Astrocyte (in vitro differentiated cells and primary cell): ENCODE measurements around the gene YPEL3. TPM values are rescaled to one million over a fixed set of nuclear protein-coding genes. Genes with fewer than 3 reads are reported as not detected.
A peak's percentile ranks its signal among the peaks of the same experiment; 100 is the strongest.

Experiments used
- DNase-seq: peaks from one replicate; pipeline ENCODE4 v3.0.0-alpha.2; 2010; ENCODE audit warnings: low read depth
- FAIRE-seq: peaks from 2 replicates; lab custom pipeline; 2011; peaks lifted over from hg19 to GRCh38; lab: Jason Lieb, UNC
- H2AFZ ChIP-seq: 2 replicates; pipeline ENCODE4 v1.6.0; 2012; ENCODE audit warnings: low read depth, low read length, inconsistent platforms
- H3K27ac ChIP-seq: 2 replicates; pipeline ENCODE4 v1.5.1; 2011; ENCODE audit warnings: low read depth, low read length, inconsistent platforms
- H3K27me3 ChIP-seq: 2 replicates; pipeline ENCODE4 v1.6.0; 2011; ENCODE audit warnings: low read length, inconsistent platforms; ENCODE audit not compliant: insufficient read depth
- H3K36me3 ChIP-seq: 2 replicates; pipeline ENCODE4 v1.5.1; 2011; ENCODE audit warnings: low read length, inconsistent platforms; ENCODE audit not compliant: insufficient read depth
- H3K4me1 ChIP-seq: 2 replicates; pipeline ENCODE4 v1.5.1; 2011; ENCODE audit warnings: low read length, inconsistent platforms; ENCODE audit not compliant: insufficient read depth
- H3K4me2 ChIP-seq: 2 replicates; pipeline ENCODE4 v1.6.0; 2012; ENCODE audit warnings: low read length, inconsistent platforms
- H3K4me3 ChIP-seq: 2 replicates; pipeline ENCODE4 v1.5.1; 2011; ENCODE audit warnings: low read depth, mild to moderate bottlenecking, low read length, inconsistent platforms; ENCODE audit not compliant: insufficient read depth
- H3K79me2 ChIP-seq: 2 replicates; pipeline ENCODE4 v1.6.0; 2012; ENCODE audit warnings: mild to moderate bottlenecking, low read length, inconsistent platforms; ENCODE audit not compliant: insufficient read depth
- H3K9ac ChIP-seq: 2 replicates; pipeline ENCODE4 v1.6.0; 2012; ENCODE audit warnings: mild to moderate bottlenecking, low read length, inconsistent platforms
- H3K9me3 ChIP-seq: 2 replicates; pipeline ENCODE4 v1.5.1; 2012; ENCODE audit warnings: low read depth, mild to moderate bottlenecking, low read length, inconsistent platforms; ENCODE audit not compliant: insufficient read depth
- H4K20me1 ChIP-seq: 2 replicates; pipeline ENCODE4 v1.6.0; 2012; ENCODE audit warnings: low read length, inconsistent platforms; ENCODE audit not compliant: insufficient read depth
- H3K27ac Mint-ChIP-seq: one replicate; pipeline ENCODE4 v1.8.0; 2021; ENCODE audit warnings: mild to moderate bottlenecking, mixed read lengths; ENCODE audit not compliant: unreplicated experiment
- H3K27me3 Mint-ChIP-seq: one replicate; pipeline ENCODE4 v1.8.0; 2021; ENCODE audit warnings: low read depth, mixed read lengths; ENCODE audit not compliant: unreplicated experiment
- H3K36me3 Mint-ChIP-seq: one replicate; pipeline ENCODE4 v1.8.0; 2021; ENCODE audit warnings: low read depth, mixed read lengths; ENCODE audit not compliant: unreplicated experiment
- H3K4me1 Mint-ChIP-seq: one replicate; pipeline ENCODE4 v1.8.0; 2021; ENCODE audit warnings: low read depth, mixed read lengths; ENCODE audit not compliant: unreplicated experiment
- H3K4me3 Mint-ChIP-seq: one replicate; pipeline ENCODE4 v1.8.0; 2021; ENCODE audit warnings: mild to moderate bottlenecking, moderate library complexity, mixed read lengths; ENCODE audit not compliant: unreplicated experiment
- H3K9me3 Mint-ChIP-seq: one replicate; pipeline ENCODE4 v1.8.0; 2021; ENCODE audit warnings: mild to moderate bottlenecking, mixed read lengths; ENCODE audit not compliant: unreplicated experiment
- EZH2 ChIP-seq: IDR thresholded peaks from 2 replicates; pipeline ENCODE4 v1.6.1; 2012; ENCODE audit warnings: mild to moderate bottlenecking, low read length, inconsistent platforms; ENCODE audit not compliant: insufficient read depth
- total RNA-seq: library from RNA; stranded (reverse); gene quantifications from 2 replicates; pipeline ENCODE4 v1.2.1, GENCODE V29; 2021
- TF ChIP-seq, protein P1 (sequence below): IDR thresholded peaks from 2 replicates; pipeline ENCODE4 v1.5.1; 2011; ENCODE audit warnings: low read depth, mild to moderate bottlenecking, inconsistent platforms, low read length, moderate library complexity; ENCODE audit not compliant: insufficient read depth

YPEL3 gene
- total RNA-seq, 1 donor from 2014 or later = 20.5 TPM

DNA sequence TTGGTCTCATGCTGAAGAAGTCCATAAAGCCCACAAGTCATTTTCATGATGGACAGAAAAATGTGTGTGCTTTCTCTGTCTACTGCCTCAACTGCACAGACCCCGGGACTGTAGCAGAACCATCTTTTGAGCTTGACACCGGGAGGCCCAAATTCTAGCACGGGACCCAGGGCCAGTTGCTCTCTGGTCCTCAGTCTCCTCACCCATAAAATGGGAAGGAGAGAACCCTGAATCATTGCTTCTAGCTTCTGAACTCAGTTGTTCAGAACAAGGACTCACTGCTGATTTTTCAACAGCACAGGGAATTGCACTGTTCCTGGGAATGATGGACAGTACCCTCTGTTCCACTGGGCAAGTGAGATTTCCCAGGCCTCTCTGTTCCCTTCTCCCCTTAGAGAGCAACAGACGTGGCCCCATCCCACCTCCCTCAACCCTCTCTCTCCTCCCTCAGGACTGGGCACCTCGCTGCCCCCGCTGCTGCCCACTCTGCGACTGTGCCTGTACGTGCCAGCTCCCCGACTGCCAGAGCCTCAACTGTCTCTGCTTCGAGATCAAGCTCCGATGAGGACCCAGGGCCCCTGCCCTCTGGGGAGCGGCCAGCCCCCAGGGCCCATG lies 32.6 kb downstream of the YPEL3 start:
- Histone ChIP-seq H3K79me2 (peaks cover 26% of the 10 kb centered on the region), H2AFZ (peak overlapping the region; percentile 89), H4K20me1 (peaks cover 25% of the 10 kb centered on the region), H3K9me3 (no peaks in the 10 kb centered on the region), H3K27ac (peak overlapping the region; percentile 93), H3K27me3 (no peaks in the 10 kb centered on the region), H3K4me1 (peaks cover 35% of the 10 kb centered on the region), H3K4me2 (peak overlapping the region; percentile 92), H3K4me3 (no peak overlapping the region), H3K36me3 (peaks cover 14% of the 10 kb centered on the region), H3K9ac (peak overlapping the region; percentile 88)
- TF ChIP-seq, protein P1, sequence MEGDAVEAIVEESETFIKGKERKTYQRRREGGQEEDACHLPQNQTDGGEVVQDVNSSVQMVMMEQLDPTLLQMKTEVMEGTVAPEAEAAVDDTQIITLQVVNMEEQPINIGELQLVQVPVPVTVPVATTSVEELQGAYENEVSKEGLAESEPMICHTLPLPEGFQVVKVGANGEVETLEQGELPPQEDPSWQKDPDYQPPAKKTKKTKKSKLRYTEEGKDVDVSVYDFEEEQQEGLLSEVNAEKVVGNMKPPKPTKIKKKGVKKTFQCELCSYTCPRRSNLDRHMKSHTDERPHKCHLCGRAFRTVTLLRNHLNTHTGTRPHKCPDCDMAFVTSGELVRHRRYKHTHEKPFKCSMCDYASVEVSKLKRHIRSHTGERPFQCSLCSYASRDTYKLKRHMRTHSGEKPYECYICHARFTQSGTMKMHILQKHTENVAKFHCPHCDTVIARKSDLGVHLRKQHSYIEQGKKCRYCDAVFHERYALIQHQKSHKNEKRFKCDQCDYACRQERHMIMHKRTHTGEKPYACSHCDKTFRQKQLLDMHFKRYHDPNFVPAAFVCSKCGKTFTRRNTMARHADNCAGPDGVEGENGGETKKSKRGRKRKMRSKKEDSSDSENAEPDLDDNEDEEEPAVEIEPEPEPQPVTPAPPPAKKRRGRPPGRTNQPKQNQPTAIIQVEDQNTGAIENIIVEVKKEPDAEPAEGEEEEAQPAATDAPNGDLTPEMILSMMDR = no peak
- TF ChIP-seq EZH2 = no peak
- FAIRE-seq (no peak), DNase-seq (no peak)
- Mint-ChIP-seq H3K27ac (peak overlapping the region; percentile 77), H3K4me3 (peak overlapping the region; percentile 98), H3K9me3 (no peaks in the 10 kb centered on the region), H3K36me3 (peaks cover 18% of the 10 kb centered on the region), H3K4me1 (peaks cover 9% of the 10 kb centered on the region), H3K27me3 (no peaks in the 10 kb centered on the region)

DNA sequence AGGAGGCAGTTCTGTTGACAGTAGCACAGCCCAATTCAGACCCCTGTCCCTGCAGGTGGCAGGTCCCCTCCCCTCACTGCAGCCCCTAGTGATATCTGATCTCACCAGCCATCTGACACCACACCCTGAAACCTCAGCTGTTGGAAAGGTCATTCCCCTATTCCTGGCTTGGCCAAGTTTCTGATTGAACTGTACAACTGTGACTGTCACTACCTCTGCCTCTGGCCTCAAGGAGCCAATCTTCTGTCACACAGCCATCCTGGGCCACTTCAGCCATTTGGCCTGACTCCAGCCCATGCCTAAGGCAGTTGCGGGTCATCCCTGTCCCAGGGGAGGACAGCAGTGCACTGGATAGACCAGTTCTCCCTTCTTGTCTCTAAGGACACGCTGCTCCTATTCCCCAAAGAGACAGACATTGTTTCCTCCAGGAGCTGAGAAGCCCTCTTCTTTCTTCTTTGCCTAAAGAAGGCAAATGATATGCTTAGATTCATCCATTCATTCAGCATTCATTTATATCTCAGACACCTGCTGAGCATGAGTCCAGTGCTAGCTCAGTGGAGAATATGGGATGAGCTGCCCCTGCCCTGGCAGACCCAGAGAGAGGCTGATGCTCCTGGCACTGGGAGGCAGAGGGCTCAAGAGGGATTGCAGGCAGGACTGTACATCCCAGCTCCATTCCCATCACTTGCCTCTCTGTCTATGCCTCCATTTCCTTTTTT lies 35.0 kb downstream of the YPEL3 start:
- no peak overlapping the region for H3K27ac Mint-ChIP-seq
- Histone ChIP-seq H3K27me3 (no peaks in the 10 kb centered on the region), H3K79me2 (peaks cover 4% of the 10 kb centered on the region), H4K20me1 (peaks cover 3% of the 10 kb centered on the region), H3K9ac (no peak overlapping the region), H3K36me3 (peaks cover 6% of the 10 kb centered on the region), H2AFZ (no peak overlapping the region), H3K9me3 (no peaks in the 10 kb centered on the region), H3K4me3 (no peak overlapping the region), H3K4me1 (peaks cover 19% of the 10 kb centered on the region), H3K27ac (no peak overlapping the region), H3K4me2 (no peak overlapping the region)
- no peaks in the 10 kb centered on the region for H3K9me3 Mint-ChIP-seq
- H3K4me3 Mint-ChIP-seq = no peak overlapping the region
- no peak for FAIRE-seq
- H3K4me1 Mint-ChIP-seq = peaks cover 1% of the 10 kb centered on the region
- H3K36me3 Mint-ChIP-seq = peaks cover 5% of the 10 kb centered on the region
- no peak for DNase-seq
- TF ChIP-seq, protein P1 = no peak
- TF ChIP-seq EZH2 = no peak
- H3K27me3 Mint-ChIP-seq = no peaks in the 10 kb centered on the region

DNA sequence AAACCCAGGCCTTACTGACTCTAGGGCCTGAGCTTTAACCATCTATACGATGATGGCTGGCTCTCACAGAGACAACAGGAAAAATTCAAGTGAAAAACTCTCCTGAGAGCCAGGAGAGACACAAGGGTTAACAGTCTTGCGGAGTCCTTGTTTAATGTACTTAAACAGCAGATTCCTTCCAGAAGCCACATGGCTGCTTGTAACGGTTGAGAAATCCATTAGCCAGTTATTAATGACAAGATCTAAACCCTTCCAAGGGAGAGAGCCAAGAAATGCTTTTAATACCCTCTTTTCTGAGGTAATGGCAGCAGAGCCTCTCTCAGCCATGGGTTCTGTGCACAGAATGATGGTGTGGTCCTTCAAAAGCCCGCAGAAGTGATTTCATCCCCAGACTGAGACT lies 35.7 kb downstream of the YPEL3 start:
- Histone ChIP-seq H3K36me3 (peaks cover 6% of the 10 kb centered on the region), H3K27me3 (no peaks in the 10 kb centered on the region), H3K9me3 (no peaks in the 10 kb centered on the region), H4K20me1 (no peaks in the 10 kb centered on the region), H3K9ac (no peak overlapping the region), H3K4me2 (no peak overlapping the region), H3K4me3 (no peak overlapping the region), H3K4me1 (peaks cover 19% of the 10 kb centered on the region), H2AFZ (no peak overlapping the region), H3K27ac (no peak overlapping the region), H3K79me2 (no peaks in the 10 kb centered on the region)
- no peak for DNase-seq
- TF ChIP-seq, protein P1 = no peak
- no peak for TF ChIP-seq EZH2
- Mint-ChIP-seq H3K27ac (no peak overlapping the region), H3K36me3 (peaks cover 5% of the 10 kb centered on the region), H3K27me3 (no peaks in the 10 kb centered on the region), H3K4me3 (no peak overlapping the region), H3K4me1 (peaks cover 1% of the 10 kb centered on the region), H3K9me3 (no peaks in the 10 kb centered on the region)
- no peak for FAIRE-seq
